ENCODE results near the gene FPR3. TPM values are rescaled to one million over a fixed set of nuclear protein-coding genes. Genes with fewer than 3 reads are reported as not detected.

FPR3 gene
- total and polyA plus RNA-seq, 9 of the 15 experiments (the other 6 are each of a cell fraction or from before 2014, with no cell fraction given), result 0.08 to 0.51 (median 0.22) TPM; not detected in 1

GRCh38 chr19:51796195-51796679 is 1.3 kb downstream of the FPR3 start (continued):
- TF ChIP-seq MYNN (IDR thresholded peaks at IDR 0.05), result peak; percentile 70; the same call in 1 of the 2 replicates
- TF ChIP-seq MYNN (CRISPR knock-in tag; IDR thresholded peaks at IDR 0.05), result no peak
- 0 out of 2 replicates have a peak, but pooled peaks have one; percentile 49 for TF ChIP-seq GATAD2B (IDR thresholded peaks at IDR 0.05; ENCODE audit: borderline replicate concordance)
- no peak for TF ChIP-seq ZNF280B (CRISPR knock-in tag; IDR thresholded peaks at IDR 0.05)
- TF ChIP-seq RB1 (IDR thresholded peaks at IDR 0.05; ENCODE audit: low read depth), result no peak
- TF ChIP-seq GABPA (tag; conservative IDR thresholded peaks at IDR 0.05; ENCODE audit: low read depth), result no peak
- no peak for TF ChIP-seq GTF2E2 (tag; IDR thresholded peaks at IDR 0.05)
- no peak for TF ChIP-seq PHB (CRISPR knock-in tag; IDR thresholded peaks at IDR 0.05)
- no peak for TF ChIP-seq ZNF407 (IDR thresholded peaks at IDR 0.05; ENCODE audit: low read depth)
- no peak for TF ChIP-seq JUNB (CRISPR knock-in tag; conservative IDR thresholded peaks at IDR 0.05)
- TF ChIP-seq, protein P1, sequence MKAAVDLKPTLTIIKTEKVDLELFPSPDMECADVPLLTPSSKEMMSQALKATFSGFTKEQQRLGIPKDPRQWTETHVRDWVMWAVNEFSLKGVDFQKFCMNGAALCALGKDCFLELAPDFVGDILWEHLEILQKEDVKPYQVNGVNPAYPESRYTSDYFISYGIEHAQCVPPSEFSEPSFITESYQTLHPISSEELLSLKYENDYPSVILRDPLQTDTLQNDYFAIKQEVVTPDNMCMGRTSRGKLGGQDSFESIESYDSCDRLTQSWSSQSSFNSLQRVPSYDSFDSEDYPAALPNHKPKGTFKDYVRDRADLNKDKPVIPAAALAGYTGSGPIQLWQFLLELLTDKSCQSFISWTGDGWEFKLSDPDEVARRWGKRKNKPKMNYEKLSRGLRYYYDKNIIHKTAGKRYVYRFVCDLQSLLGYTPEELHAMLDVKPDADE (conservative IDR thresholded peaks at IDR 0.05; ENCODE audit: control insufficient read depth, low read depth, low read length), result no peak
- TF ChIP-seq ZMIZ1 (IDR thresholded peaks at IDR 0.05; ENCODE audit: low read depth in 2 of 2, low read length in 2 of 2), result peak in 1 of 2 experiments; percentile 66; a peak in 2 of 4 replicates
- no peak for TF ChIP-seq PHF8 (IDR thresholded peaks at IDR 0.05; ENCODE audit: borderline replicate concordance, low read length)
